OCI-LY1 (cell line): ENCODE measurements around the gene CCDC13.

Source experiments
- CTCF ChIP-seq: fragments of 200-600 bp; sonication (generic), shearing (Covaris generic); IDR thresholded peaks from 2 replicates; pipeline ENCODE4 v1.5.1; 2017; ENCODE audit warnings: mild to moderate bottlenecking, antibody characterized with exemption, low read length, moderate library complexity, mixed read lengths
- EZH2 ChIP-seq: fragments of 200-600 bp; sonication (generic), shearing (Covaris generic); IDR thresholded peaks from 2 replicates; pipeline ENCODE4 v1.8.0; 2017; ENCODE audit warnings: borderline replicate concordance, mixed run types, mild to moderate bottlenecking, antibody characterized with exemption, low read length, moderate library complexity, mixed read lengths

- TF ChIP-seq CTCF (no peak), EZH2 (no peak)
These were observed 42.2 kb downstream of the CCDC13 start for GRCh38 chr3:42730706-42731420.
